OCI-LY7 (cell line): ENCODE results near the gene PCP2. TPM values are rescaled to one million over a fixed set of nuclear protein-coding genes. Genes with fewer than 3 reads are reported as not detected.
A peak's percentile ranks its signal among the peaks of the same experiment; 100 is the strongest.

Experiments
- BruUV-seq: library from RNA; stranded (reverse); fragments of 400-500 nt; replicated peaks from 2 replicates; lab custom pipeline; 2021; lab: Mats Ljungman, UMichigan
- CTCF ChIA-PET: fragments of 300-600 bp; sonication (Branson Sonifier 250); formaldehyde crosslinking; loops from one replicate; lab custom pipeline; 2022; ENCODE audit warnings: antibody characterized with exemption; ENCODE audit not compliant: unreplicated experiment; lab: Charles Lee
- POLR2A ChIA-PET: fragments of 300-600 bp; sonication (Branson Sonifier 250); formaldehyde crosslinking; loops from one replicate; lab custom pipeline; 2022; ENCODE audit warnings: antibody characterized with exemption; lab: Charles Lee
- DNase-seq: peaks from one replicate; pipeline ENCODE4 v3.0.0-alpha.2; 2015; ENCODE audit warnings: low spot score
- H2AFZ ChIP-seq: fragments of 200-600 bp; sonication (generic), shearing (Covaris generic); 2 replicates; pipeline ENCODE4 v1.6.1; 2014; ENCODE audit warnings: mild to moderate bottlenecking, antibody characterized with exemption, low read length, moderate library complexity
- H3K27ac ChIP-seq: fragments of 200-600 bp; sonication (generic); 2 replicates; pipeline ENCODE4 v1.5.1; 2014; ENCODE audit warnings: mixed run types, low read depth, mild to moderate bottlenecking, moderate library complexity, low read length, inconsistent platforms; ENCODE audit not compliant: poor library complexity, severe bottlenecking
- H3K36me3 ChIP-seq: fragments of 200-600 bp; sonication (generic); 2 replicates; pipeline ENCODE4 v1.6.1; 2014; ENCODE audit warnings: mild to moderate bottlenecking, antibody characterized with exemption, low read length, moderate library complexity, mixed read lengths; ENCODE audit not compliant: insufficient read depth
- H3K4me1 ChIP-seq: fragments of 200-600 bp; sonication (generic); 2 replicates; pipeline ENCODE4 v1.5.1; 2014; ENCODE audit warnings: mild to moderate bottlenecking, low read length; ENCODE audit not compliant: insufficient read depth, poor library complexity, severe bottlenecking
- H3K4me2 ChIP-seq: fragments of 200-600 bp; sonication (generic); 2 replicates; pipeline ENCODE4 v1.6.1; 2014; ENCODE audit warnings: mild to moderate bottlenecking, low read length
- H3K4me3 ChIP-seq: fragments of 200-600 bp; sonication (generic); 2 replicates; pipeline ENCODE4 v1.5.1; 2014; ENCODE audit warnings: mild to moderate bottlenecking, low read depth, low read length; ENCODE audit not compliant: poor library complexity, severe bottlenecking
- H3K79me2 ChIP-seq: fragments of 200-600 bp; sonication (generic); 2 replicates; pipeline ENCODE4 v1.6.1; 2016; ENCODE audit warnings: low read depth, mild to moderate bottlenecking, low read length, moderate library complexity, mixed read lengths; ENCODE audit not compliant: insufficient read depth
- H3K9me2 ChIP-seq: fragments of 200-600 bp; sonication (generic); 2 replicates; pipeline ENCODE4 v1.6.1; 2016; ENCODE audit warnings: mild to moderate bottlenecking, low read length, mixed read lengths; ENCODE audit not compliant: insufficient read depth
- H3K9me3 ChIP-seq: fragments of 200-600 bp; sonication (generic); 2 replicates; pipeline ENCODE4 v1.6.1; 2014; ENCODE audit warnings: mild to moderate bottlenecking, mixed run types, low read length, mixed read lengths
- H4K20me1 ChIP-seq: fragments of 200-600 bp; sonication (generic); 2 replicates; pipeline ENCODE4 v1.6.1; 2014; ENCODE audit warnings: mild to moderate bottlenecking, antibody characterized with exemption, low read length, moderate library complexity, mixed read lengths; ENCODE audit not compliant: insufficient read depth
- CTCF ChIP-seq: fragments of 200-600 bp; sonication (generic); conservative IDR thresholded peaks from 2 replicates; pipeline ENCODE4 v1.5.1; 2014; ENCODE audit warnings: mild to moderate bottlenecking, antibody characterized with exemption, low read length, moderate library complexity, mixed read lengths
- EZH2phosphoT487 ChIP-seq: fragments of 200-600 bp; sonication (generic); IDR thresholded peaks from 2 replicates; pipeline ENCODE4 v1.6.1; 2018; ENCODE audit warnings: low read depth, borderline replicate concordance, mild to moderate bottlenecking, mixed run types, antibody characterized with exemption, low read length, moderate library complexity, mixed read lengths
- intact Hi-C: fragments of 100-400 bp; cut with micrococcal nuclease; formaldehyde crosslinking; loops from one replicate; pipeline ENCODE4 v1.10.0; 2022; ENCODE audit not compliant: unreplicated experiment
- total RNA-seq, 2 experiments: library from RNA; depleted of rRNA in 1 of 2; stranded (reverse); fragments of >200 nt in 1 of 2; shearing (Covaris generic) in 1 of 2; gene quantifications; 2 replicates each; pipeline ENCODE4 v1.2.3, GENCODE V29; 2014 to 2022

PCP2 gene
- total RNA-seq, 2 experiments from 2014 or later = 0.82 to 2.0 TPM

- TF ChIP-seq CTCF = no peak
- ChIA-PET CTCF (no interaction called here), POLR2A (interaction anchor here (0.5 kb wide), 1 partner anchor 422 kb away, joined by 3 read pairs; no protein-coding TSS in a partner anchor)
- no peak overlapping the region for H3K4me3 ChIP-seq
- H2AFZ ChIP-seq = no peak overlapping the region
- H3K9me2 ChIP-seq = no peaks in the 10 kb centered on the region
- H3K4me2 ChIP-seq = no peak overlapping the region
- H3K79me2 ChIP-seq = peaks cover 33% of the 10 kb centered on the region
- H3K4me1 ChIP-seq = peaks cover 21% of the 10 kb centered on the region
- DNase-seq = no peak
- intact Hi-C loops = no loop called here
- 0 out of 2 replicates have a peak, but pooled peaks cover 6% of the 10 kb centered on the region for H4K20me1 ChIP-seq
- BruUV-seq = no TSS peak
- H3K36me3 ChIP-seq = peaks cover 16% of the 10 kb centered on the region; the same call in 1 of the 2 replicates
- H3K27ac ChIP-seq = no peak overlapping the region
- H3K9me3 ChIP-seq = no peaks in the 10 kb centered on the region
Observed at GRCh38 chr19:7631577-7631976, 1.9 kb downstream of the PCP2 start.

- Histone ChIP-seq H3K4me2 (peak within 1 kb of the TSS; percentile 95), H3K9me2 (no peaks in the 10 kb centered on the region), H3K9me3 (no peaks in the 10 kb centered on the region), H4K20me1 (0 out of 2 replicates have a peak, but pooled peaks cover 6% of the 10 kb centered on the region), H3K79me2 (peaks cover 33% of the 10 kb centered on the region), H3K36me3 (peaks cover 26% of the 10 kb centered on the region; the same call in 1 of the 2 replicates), H3K27ac (no peak within 1 kb of the TSS), H2AFZ (peak within 1 kb of the TSS; percentile 24; the same call in 1 of the 2 replicates), H3K4me3 (peak within 1 kb of the TSS; percentile 92), H3K4me1 (peaks cover 15% of the 10 kb centered on the region)
- TF ChIP-seq EZH2phosphoT487 = no peak
- TF ChIP-seq CTCF = no peak
- CTCF ChIA-PET = interaction anchor here (1.2 kb wide), 1 partner anchor 51 kb away, joined by 3 read pairs; the partner anchor contains the start of gene TRAPPC5
- POLR2A ChIA-PET = interaction anchor here (0.5 to 1.6 kb wide), 6 partner anchors 8 to 334 kb away, joined by 3 to 10 read pairs (median 5); no protein-coding TSS in a partner anchor
- peak; percentile 99 for DNase-seq
- BruUV-seq = no TSS peak
- intact Hi-C loops = no loop called here
Observed at GRCh38 chr19:7629347-7630054, 4.0 kb downstream of the PCP2 start, which contains the start of the genes PET100 and XAB2. TSS of gene PET100 (plus strand) at chr19:7629793. CDS start at chr19:7629834, 41 bp downstream. TSS of gene XAB2 (minus strand) at chr19:7629545. CDS start at chr19:7629527, 18 bp downstream.
